Left renal pelvis (tissue), 4 donors: Measurements from ENCODE around the gene DPM2. TPM values are rescaled to one million over a fixed set of nuclear protein-coding genes. Genes with fewer than 3 reads are reported as not detected.

Experiments used
- DNase-seq, 4 donors: peaks; one replicate each; pipeline ENCODE4 v3.0.0-alpha.2; 2013; ENCODE audit warnings: low read depth in 4 of 4, low spot score in 3 of 4
- polyA plus RNA-seq, 4 donors: library from polyadenylated mRNA; unstranded; fragments of 120-200 nt; gene quantifications; one replicate each; pipeline ENCODE4 v1.2.1, GENCODE V29; 2013; ENCODE audit not compliant: insufficient read length in 4 of 4

The DPM2 gene
- polyA plus RNA-seq, result 10 to 100 TPM; 33.5 to 38.7 (median 36.4) TPM

GRCh38 chr9:127937388-127938297, at the start of gene DPM2:
DPM2 (minus strand) TSS chr9:127937854; CDS start chr9:127937820, 34 bp downstream.
- peak; percentile 62 to 77 (median 76) for DNase-seq

GRCh38 chr9:127987103-127987614, 49.5 kb upstream of the DPM2 start:
- no peak for DNase-seq

GRCh38 chr9:127985011-127985410, 47.4 kb upstream of the DPM2 start:
- DNase-seq, result no peak

- DNase-seq, result no peak
Measured at GRCh38 chr9:127983847-127984289, 46.2 kb upstream of the DPM2 start.

GRCh38 chr9:127982912-127983311, 45.3 kb upstream of the DPM2 start:
- DNase-seq, result no peak

- no peak for DNase-seq
Measured at GRCh38 chr9:127981559-127982121, 44.0 kb upstream of the DPM2 start.

GRCh38 chr9:127980706-127981558, 43.3 kb upstream of the DPM2 start, which contains the start of gene EEIG1:
EEIG1 (minus strand) TSS chr9:127980989; CDS start chr9:127980137, 852 bp downstream.
- peak; percentile 84 to 90 (median 87) for DNase-seq

- DNase-seq, result peak in 1 of 4 donors; percentile 20
Measured at GRCh38 chr9:127980060-127980705, 42.5 kb upstream of the DPM2 start.

- DNase-seq, result no peak
Measured at GRCh38 chr9:127979333-127980059, 41.8 kb upstream of the DPM2 start.

- no peak for DNase-seq
Measured at GRCh38 chr9:127979015-127979332, 41.3 kb upstream of the DPM2 start.

- DNase-seq, result no peak
Measured at GRCh38 chr9:127977884-127978647, 40.4 kb upstream of the DPM2 start.

- no peak for DNase-seq
Measured at GRCh38 chr9:127977009-127977883, 39.6 kb upstream of the DPM2 start.

GRCh38 chr9:127976498-127976897, 38.8 kb upstream of the DPM2 start:
- DNase-seq, result no peak

GRCh38 chr9:127975376-127976315, 38.0 kb upstream of the DPM2 start:
- no peak for DNase-seq

GRCh38 chr9:127974769-127975261, 37.2 kb upstream of the DPM2 start:
- no peak for DNase-seq

- no peak for DNase-seq
Measured at GRCh38 chr9:127974001-127974768, 36.5 kb upstream of the DPM2 start.
